K562 (cell line): Measurements from ENCODE around the gene LINGO3.

ENCODE experiments used
- AFF4 ChIP-seq: sonication (generic); formaldehyde crosslinking; IDR thresholded peaks from 2 replicates; pipeline ENCODE4 v1.8.0; 2023; ENCODE audit warnings: mild to moderate bottlenecking, missing genetic modification reagents
- BRF2 ChIP-seq: IDR thresholded peaks from 3 replicates; pipeline ENCODE4 v1.6.1; 2011; ENCODE audit warnings: borderline replicate concordance, mild to moderate bottlenecking; ENCODE audit not compliant: insufficient read length, insufficient read depth
- CBFB ChIP-seq: sonication (generic); formaldehyde crosslinking; IDR thresholded peaks from 2 replicates; pipeline ENCODE4 v1.4.0; 2020; ENCODE audit warnings: mild to moderate bottlenecking, missing genetic modification reagents
- CTCF ChIP-seq, 3 experiments: IDR thresholded peaks in 2 of 3; conservative IDR thresholded peaks in 1 of 3; 2 replicates each; pipeline ENCODE4 v1.5.1; 2011 to 2012; ENCODE audit warnings: low read length in 3 of 3, mild to moderate bottlenecking in 3 of 3, control low read depth in 2 of 3, improper control_type of control experiment in 1 of 3, inconsistent platforms in 1 of 3, low read depth in 1 of 3, mixed read lengths in 1 of 3, moderate library complexity in 1 of 3; ENCODE audit not compliant: insufficient read depth in 2 of 3
- ETS1 ChIP-seq: conservative IDR thresholded peaks from 2 replicates; pipeline ENCODE4 v1.6.1; 2011; ENCODE audit warnings: low read depth, mild to moderate bottlenecking, low read length; ENCODE audit not compliant: control insufficient read depth

GRCh38 chr19:2307518-2308012 is 389 bp downstream of the LINGO3 start:
- no peak for TF ChIP-seq CTCF (IDR thresholded peaks at IDR 0.05 in 2 of 3, conservative IDR thresholded peaks at IDR 0.05 in 1 of 3; ENCODE audit: insufficient read depth in 2 of 3, low read depth in 1 of 3, low read length in 3 of 3)
- TF ChIP-seq BRF2, result no peak
- TF ChIP-seq ETS1, result no peak
- TF ChIP-seq CBFB (CRISPR knock-in tag), result no peak
- no peak for TF ChIP-seq AFF4 (CRISPR knock-in tag)
